Liver (tissue), 9 donors: ENCODE results near the gene ATG10. TPM values are rescaled to one million over a fixed set of nuclear protein-coding genes. Genes with fewer than 3 reads are reported as not detected.
"Not testable (repeated sequence)": the region's sequence is repeated elsewhere in the genome, so short reads cannot be mapped to it uniquely, and the experiment has no call there.

Source experiments
- DNase-seq: peaks from one replicate; pipeline ENCODE4 v3.0.0-alpha.2; 2017; ENCODE audit warnings: low spot score
- H3K27ac ChIP-seq, 2 donors: one replicate each; pipeline ENCODE4 v1.7.0; 2013; ENCODE audit warnings: inconsistent platforms in 2 of 2, low read length in 2 of 2, control low read depth in 1 of 2, low read depth in 1 of 2, mild to moderate bottlenecking in 1 of 2
- H3K27me3 ChIP-seq, 4 donors: one replicate each; pipeline versions ENCODE4 v1.6.1 to v1.7.0; 2013; ENCODE audit warnings: low read length in 3 of 4, inconsistent platforms in 1 of 4, mild to moderate bottlenecking in 1 of 4, moderate library complexity in 1 of 4; ENCODE audit not compliant: control insufficient read depth in 4 of 4, insufficient read depth in 4 of 4
- H3K36me3 ChIP-seq, 4 donors: one replicate each; pipeline versions ENCODE4 v1.6.1 to v1.7.0; 2013; ENCODE audit warnings: low read length in 3 of 4, mild to moderate bottlenecking in 3 of 4, low read depth in 1 of 4, moderate library complexity in 1 of 4; ENCODE audit not compliant: control insufficient read depth in 4 of 4, insufficient read depth in 3 of 4
- H3K4me1 ChIP-seq, 4 donors: one replicate each; pipeline versions ENCODE4 v1.6.1 to v1.7.0; 2013; ENCODE audit warnings: low read length in 3 of 4, mild to moderate bottlenecking in 3 of 4, moderate library complexity in 1 of 4; ENCODE audit not compliant: control insufficient read depth in 4 of 4, insufficient read depth in 4 of 4
- H3K4me3 ChIP-seq, 3 donors: one replicate each; pipeline versions ENCODE4 v1.6.1 to v1.7.0; 2013; ENCODE audit warnings: low read length in 3 of 3, control low read depth in 1 of 3, low read depth in 1 of 3, mild to moderate bottlenecking in 1 of 3
- H3K9ac ChIP-seq, 2 donors: one replicate each; pipeline ENCODE4 v1.7.0; 2013; ENCODE audit warnings: low read length in 2 of 2, mild to moderate bottlenecking in 2 of 2, moderate library complexity in 2 of 2, control low read depth in 1 of 2, low read depth in 1 of 2
- H3K9me3 ChIP-seq, 4 donors: one replicate each; pipeline versions ENCODE4 v1.6.1 to v1.7.0; 2013; ENCODE audit warnings: low read length in 3 of 4; ENCODE audit not compliant: control insufficient read depth in 4 of 4
- EGR1 ChIP-seq, 2 donors: IDR thresholded peaks; 2 replicates each; pipeline ENCODE4 v1.6.1; 2016 to 2018; ENCODE audit warnings: antibody characterized with exemption in 2 of 2, low read depth in 2 of 2
- FOXA1 ChIP-seq: IDR thresholded peaks from 2 replicates; pipeline ENCODE4 v1.6.1; 2016; ENCODE audit warnings: antibody characterized with exemption
- FOXA2 ChIP-seq: IDR thresholded peaks from 2 replicates; pipeline ENCODE4 v1.6.1; 2016; ENCODE audit warnings: antibody characterized with exemption
- GABPA ChIP-seq, 2 donors: IDR thresholded peaks in 1 of 2; conservative IDR thresholded peaks in 1 of 2; 2 replicates each; pipeline ENCODE4 v1.6.1; 2016; ENCODE audit warnings: antibody characterized with exemption in 2 of 2, mild to moderate bottlenecking in 1 of 2, moderate library complexity in 1 of 2
- HNF4A ChIP-seq, 2 donors: conservative IDR thresholded peaks; 2 replicates each; pipeline ENCODE4 v1.6.1; 2016; ENCODE audit warnings: antibody characterized with exemption in 2 of 2, mild to moderate bottlenecking in 2 of 2
- JUND ChIP-seq, 2 donors: IDR thresholded peaks; 2 replicates each; pipeline ENCODE4 v1.6.1; 2016; ENCODE audit warnings: antibody characterized with exemption in 2 of 2
- NR2F2 ChIP-seq: IDR thresholded peaks from 2 replicates; pipeline ENCODE4 v1.6.1; 2016; ENCODE audit warnings: antibody characterized with exemption
- RAD21 ChIP-seq, 2 donors: IDR thresholded peaks; 2 replicates each; pipeline ENCODE4 v1.6.1; 2016; ENCODE audit warnings: antibody characterized with exemption in 2 of 2, mild to moderate bottlenecking in 2 of 2
- RXRA ChIP-seq, 2 donors: IDR thresholded peaks; 2 replicates each; pipeline ENCODE4 v1.6.1; 2017 to 2018; ENCODE audit warnings: antibody characterized with exemption in 2 of 2, mild to moderate bottlenecking in 1 of 2
- SP1 ChIP-seq: IDR thresholded peaks from 2 replicates; pipeline ENCODE4 v1.6.1; 2018; ENCODE audit warnings: antibody characterized with exemption, mild to moderate bottlenecking
- TAF1 ChIP-seq: conservative IDR thresholded peaks from 2 replicates; pipeline ENCODE4 v1.6.1; 2016; ENCODE audit warnings: antibody characterized with exemption, mild to moderate bottlenecking
- YY1 ChIP-seq: IDR thresholded peaks from 2 replicates; pipeline ENCODE4 v1.6.1; 2016; ENCODE audit warnings: antibody characterized with exemption, mild to moderate bottlenecking
- WGBS: extraction: QIAGEN DNeasy Blood & Tissue Kit; methylation state at CpG from one replicate; pipeline ENCODE4 v1.1.7; 2013; 5-methylcytosine and 5-hydroxymethylcytosine counted together
- polyA plus RNA-seq, 2 donors: library from polyadenylated mRNA; stranded (reverse) in 1 of 2; unstranded in 1 of 2; fragments of 200-250 nt in 1 of 2; fragments of >200 nt in 1 of 2; fragmentation: Nextera tagmentation in 1 of 2; extraction: Ambion mirVana in 1 of 2; gene quantifications; one replicate each; pipeline versions ENCODE4 v1.2.1 to v1.2.3, GENCODE V29; 2013 to 2015
- total RNA-seq, 2 donors: library from RNA; depleted of rRNA; stranded (reverse); fragments of >200 nt; gene quantifications; one replicate each; pipeline ENCODE4 v1.2.3, GENCODE V29; 2014
- TF ChIP-seq, protein P1 (sequence below): IDR thresholded peaks from 2 replicates; pipeline ENCODE4 v1.6.1; 2016; ENCODE audit warnings: antibody characterized with exemption
- TF ChIP-seq, protein P2 (sequence below): IDR thresholded peaks from 2 replicates; pipeline ENCODE4 v1.6.1; 2016; ENCODE audit warnings: antibody characterized with exemption, mild to moderate bottlenecking
- TF ChIP-seq, protein P3 (sequence below): IDR thresholded peaks from 2 replicates; pipeline ENCODE4 v1.6.1; 2016; ENCODE audit warnings: antibody characterized with exemption
- TF ChIP-seq, protein P4 (sequence below): IDR thresholded peaks from 2 replicates; pipeline ENCODE4 v1.6.1; 2016; ENCODE audit warnings: antibody characterized with exemption
- donor health status: healthy.
- donor health status: healthy.
- donor health status: healthy.
- donor health status: healthy.
- donor health status: healthy.

ATG10 gene
- total and polyA plus RNA-seq, 4 donors, result 3.1 to 7.8 (median 7.4) TPM

DNA sequence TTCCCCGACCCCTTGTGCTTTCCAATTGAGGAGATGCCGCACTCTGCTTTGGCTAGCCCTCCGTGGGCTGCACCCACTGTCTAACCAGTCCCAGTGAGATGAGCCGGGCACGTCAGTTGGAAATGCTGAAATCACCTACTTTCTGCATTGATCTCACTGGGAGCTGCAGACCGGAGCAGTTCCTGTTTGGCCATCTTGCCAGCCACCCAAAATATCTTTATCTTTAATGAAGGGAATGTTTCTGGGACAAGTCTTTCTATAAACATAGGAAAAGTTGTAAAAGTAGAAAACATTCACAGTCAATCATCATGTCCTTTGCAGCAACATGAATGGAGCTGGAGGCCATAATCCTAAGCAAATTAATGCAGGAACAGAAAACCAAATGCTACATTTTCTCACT lies 158.8 kb downstream of the ATG10 start:
- Histone ChIP-seq H3K27ac (no peak overlapping the region), H3K36me3 (no peaks in the 10 kb centered on the region), H3K4me3 (no peak overlapping the region), H3K27me3 (no peaks in the 10 kb centered on the region), H3K9ac (no peak overlapping the region), H3K9me3 (no peaks in the 10 kb centered on the region), H3K4me1 (no peaks in the 10 kb centered on the region)
- TF ChIP-seq YY1 (no peak), JUND (IDR thresholded peaks at IDR 0.05) (no peak), HNF4A (conservative IDR thresholded peaks at IDR 0.05) (no peak)
- TF ChIP-seq, protein P1, sequence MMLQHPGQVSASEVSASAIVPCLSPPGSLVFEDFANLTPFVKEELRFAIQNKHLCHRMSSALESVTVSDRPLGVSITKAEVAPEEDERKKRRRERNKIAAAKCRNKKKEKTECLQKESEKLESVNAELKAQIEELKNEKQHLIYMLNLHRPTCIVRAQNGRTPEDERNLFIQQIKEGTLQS, result no peak
- TF ChIP-seq, protein P2, sequence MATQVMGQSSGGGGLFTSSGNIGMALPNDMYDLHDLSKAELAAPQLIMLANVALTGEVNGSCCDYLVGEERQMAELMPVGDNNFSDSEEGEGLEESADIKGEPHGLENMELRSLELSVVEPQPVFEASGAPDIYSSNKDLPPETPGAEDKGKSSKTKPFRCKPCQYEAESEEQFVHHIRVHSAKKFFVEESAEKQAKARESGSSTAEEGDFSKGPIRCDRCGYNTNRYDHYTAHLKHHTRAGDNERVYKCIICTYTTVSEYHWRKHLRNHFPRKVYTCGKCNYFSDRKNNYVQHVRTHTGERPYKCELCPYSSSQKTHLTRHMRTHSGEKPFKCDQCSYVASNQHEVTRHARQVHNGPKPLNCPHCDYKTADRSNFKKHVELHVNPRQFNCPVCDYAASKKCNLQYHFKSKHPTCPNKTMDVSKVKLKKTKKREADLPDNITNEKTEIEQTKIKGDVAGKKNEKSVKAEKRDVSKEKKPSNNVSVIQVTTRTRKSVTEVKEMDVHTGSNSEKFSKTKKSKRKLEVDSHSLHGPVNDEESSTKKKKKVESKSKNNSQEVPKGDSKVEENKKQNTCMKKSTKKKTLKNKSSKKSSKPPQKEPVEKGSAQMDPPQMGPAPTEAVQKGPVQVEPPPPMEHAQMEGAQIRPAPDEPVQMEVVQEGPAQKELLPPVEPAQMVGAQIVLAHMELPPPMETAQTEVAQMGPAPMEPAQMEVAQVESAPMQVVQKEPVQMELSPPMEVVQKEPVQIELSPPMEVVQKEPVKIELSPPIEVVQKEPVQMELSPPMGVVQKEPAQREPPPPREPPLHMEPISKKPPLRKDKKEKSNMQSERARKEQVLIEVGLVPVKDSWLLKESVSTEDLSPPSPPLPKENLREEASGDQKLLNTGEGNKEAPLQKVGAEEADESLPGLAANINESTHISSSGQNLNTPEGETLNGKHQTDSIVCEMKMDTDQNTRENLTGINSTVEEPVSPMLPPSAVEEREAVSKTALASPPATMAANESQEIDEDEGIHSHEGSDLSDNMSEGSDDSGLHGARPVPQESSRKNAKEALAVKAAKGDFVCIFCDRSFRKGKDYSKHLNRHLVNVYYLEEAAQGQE, result no peak
- WGBS, result 87% methylated on average over 6 of the region's 6 CpGs
- no peak for DNase-seq

DNA sequence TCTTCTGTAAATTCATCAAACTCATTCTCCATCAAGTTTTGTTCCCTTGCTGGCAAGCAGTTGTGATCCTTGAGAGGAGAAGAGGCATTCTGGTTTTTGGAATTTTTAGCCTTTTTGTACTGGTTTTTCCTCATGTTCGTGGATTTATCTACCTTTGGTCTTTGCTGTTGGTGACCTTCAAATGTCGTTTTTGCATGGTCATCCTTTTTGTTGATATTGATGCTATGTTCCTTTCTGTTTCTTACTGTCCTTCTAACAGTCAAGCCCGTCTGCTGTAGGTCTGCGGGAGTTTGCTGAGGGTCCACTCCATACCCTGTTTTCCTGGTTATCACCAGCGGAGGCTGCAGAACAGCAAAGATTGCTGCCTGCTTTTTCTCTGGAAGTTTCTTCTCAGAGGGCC lies 165.4 kb downstream of the ATG10 start:
- WGBS, result 99% methylated on average over 5 of the region's 5 CpGs
- Histone ChIP-seq H3K27ac (no peak overlapping the region), H3K4me3 (no peak overlapping the region), H3K27me3 (no peaks in the 10 kb centered on the region), H3K9ac (no peak overlapping the region), H3K4me1 (no peaks in the 10 kb centered on the region), H3K36me3 (no peaks in the 10 kb centered on the region), H3K9me3 (no peaks in the 10 kb centered on the region)
- TF ChIP-seq JUND (IDR thresholded peaks at IDR 0.05), result no peak
- TF ChIP-seq, protein P1, result no peak
- TF ChIP-seq, protein P2, result no peak
- TF ChIP-seq TAF1, result no peak
- TF ChIP-seq, protein P3, sequence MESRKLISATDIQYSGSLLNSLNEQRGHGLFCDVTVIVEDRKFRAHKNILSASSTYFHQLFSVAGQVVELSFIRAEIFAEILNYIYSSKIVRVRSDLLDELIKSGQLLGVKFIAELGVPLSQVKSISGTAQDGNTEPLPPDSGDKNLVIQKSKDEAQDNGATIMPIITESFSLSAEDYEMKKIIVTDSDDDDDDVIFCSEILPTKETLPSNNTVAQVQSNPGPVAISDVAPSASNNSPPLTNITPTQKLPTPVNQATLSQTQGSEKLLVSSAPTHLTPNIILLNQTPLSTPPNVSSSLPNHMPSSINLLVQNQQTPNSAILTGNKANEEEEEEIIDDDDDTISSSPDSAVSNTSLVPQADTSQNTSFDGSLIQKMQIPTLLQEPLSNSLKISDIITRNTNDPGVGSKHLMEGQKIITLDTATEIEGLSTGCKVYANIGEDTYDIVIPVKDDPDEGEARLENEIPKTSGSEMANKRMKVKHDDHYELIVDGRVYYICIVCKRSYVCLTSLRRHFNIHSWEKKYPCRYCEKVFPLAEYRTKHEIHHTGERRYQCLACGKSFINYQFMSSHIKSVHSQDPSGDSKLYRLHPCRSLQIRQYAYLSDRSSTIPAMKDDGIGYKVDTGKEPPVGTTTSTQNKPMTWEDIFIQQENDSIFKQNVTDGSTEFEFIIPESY, result no peak
- no peak for TF ChIP-seq FOXA1
- TF ChIP-seq, protein P4, sequence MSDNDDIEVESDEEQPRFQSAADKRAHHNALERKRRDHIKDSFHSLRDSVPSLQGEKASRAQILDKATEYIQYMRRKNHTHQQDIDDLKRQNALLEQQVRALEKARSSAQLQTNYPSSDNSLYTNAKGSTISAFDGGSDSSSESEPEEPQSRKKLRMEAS, result no peak
- TF ChIP-seq RXRA (IDR thresholded peaks at IDR 0.05), result no peak
- TF ChIP-seq FOXA2, result no peak
- no peak for TF ChIP-seq NR2F2
- no peak for TF ChIP-seq GABPA (IDR thresholded peaks at IDR 0.05 in 1 of 2, conservative IDR thresholded peaks at IDR 0.05 in 1 of 2)
- TF ChIP-seq YY1, result no peak
- TF ChIP-seq SP1, result no peak
- TF ChIP-seq EGR1 (IDR thresholded peaks at IDR 0.05; ENCODE audit: low read depth in 2 of 2), result no peak
- no peak for TF ChIP-seq RAD21 (IDR thresholded peaks at IDR 0.05)
- TF ChIP-seq HNF4A (conservative IDR thresholded peaks at IDR 0.05), result no peak
- DNase-seq, result no peak

DNA sequence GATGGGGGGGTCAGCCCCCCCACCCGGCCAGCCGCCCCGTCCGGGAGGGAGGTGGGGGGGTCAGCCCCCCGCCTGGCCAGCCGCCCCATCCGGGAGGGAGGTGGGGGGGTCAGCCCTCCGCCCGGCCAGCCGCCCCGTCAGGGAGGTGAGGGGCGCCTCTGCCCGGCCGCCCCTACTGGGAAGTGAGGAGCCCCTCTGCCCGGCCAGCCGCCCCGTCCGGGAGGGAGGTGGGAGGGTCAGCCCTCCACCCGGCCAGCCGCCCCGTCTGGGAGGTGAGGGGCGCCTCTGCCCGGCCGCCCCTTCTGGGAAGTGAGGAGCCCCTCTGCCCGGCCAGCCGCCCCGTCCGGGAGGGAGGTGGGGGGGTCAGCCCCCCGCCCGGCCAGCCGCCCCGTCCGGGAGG lies 168.0 kb downstream of the ATG10 start:
- not testable (repeated sequence) for DNase-seq, H3K27me3 ChIP-seq, H3K9ac ChIP-seq, H3K27ac ChIP-seq, H3K4me1 ChIP-seq, H3K36me3 ChIP-seq, H3K9me3 ChIP-seq, H3K4me3 ChIP-seq
- WGBS, result 95% methylated on average over 12 of the region's 33 CpGs
